ENCODE data around the gene FEM1B. TPM values are rescaled to one million over a fixed set of nuclear protein-coding genes. Genes with fewer than 3 reads are reported as not detected.

FEM1B gene
- total and polyA plus RNA-seq, 2 donors (not counting 3 experiments of a cell fraction or from before 2014, with no cell fraction given) = 11.1 to 33.2 TPM

DNA sequence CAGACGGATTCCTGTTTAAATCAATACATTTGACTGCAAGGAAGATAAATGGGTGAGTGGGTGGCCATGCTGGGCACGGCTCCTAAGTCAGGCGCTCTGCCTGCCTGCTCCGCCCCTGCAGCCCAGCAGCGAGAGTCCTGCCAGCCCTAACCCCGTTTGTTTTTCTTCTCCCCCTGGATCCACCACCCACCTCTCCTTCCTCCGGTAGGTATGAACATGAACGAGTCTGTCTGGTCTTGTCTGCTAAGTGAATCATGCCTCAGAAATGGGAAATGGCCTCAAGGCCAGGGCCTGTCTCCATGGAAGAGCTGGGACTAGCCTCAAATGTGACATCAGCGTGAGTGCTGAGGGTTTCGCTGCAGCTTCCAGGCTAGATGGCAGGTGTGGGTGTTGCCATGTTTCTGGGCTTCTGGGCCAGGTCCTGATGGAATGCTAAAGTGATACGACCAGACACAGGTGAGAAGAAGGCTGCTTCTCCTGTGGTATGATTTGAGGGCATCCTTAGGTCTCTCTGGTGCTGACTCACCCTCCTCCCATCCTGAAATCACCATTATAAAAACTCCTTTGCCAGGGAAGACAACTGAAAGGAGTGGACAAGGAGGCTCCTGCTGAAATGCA, 5.6 kb upstream of the FEM1B start:
- FAIRE-seq = no peak
- dilution Hi-C loops (cut with MboI; ENCODE audit: extremely low pct_ligation_motif_present, low sequenced_read_pairs) = no loop called here
- no peak overlapping the region for H3K4me3 ChIP-seq (replicated peaks in 1 of 3; ENCODE audit: insufficient read depth in 1 of 3, low read depth in 1 of 3, low read length in 3 of 3)

DNA sequence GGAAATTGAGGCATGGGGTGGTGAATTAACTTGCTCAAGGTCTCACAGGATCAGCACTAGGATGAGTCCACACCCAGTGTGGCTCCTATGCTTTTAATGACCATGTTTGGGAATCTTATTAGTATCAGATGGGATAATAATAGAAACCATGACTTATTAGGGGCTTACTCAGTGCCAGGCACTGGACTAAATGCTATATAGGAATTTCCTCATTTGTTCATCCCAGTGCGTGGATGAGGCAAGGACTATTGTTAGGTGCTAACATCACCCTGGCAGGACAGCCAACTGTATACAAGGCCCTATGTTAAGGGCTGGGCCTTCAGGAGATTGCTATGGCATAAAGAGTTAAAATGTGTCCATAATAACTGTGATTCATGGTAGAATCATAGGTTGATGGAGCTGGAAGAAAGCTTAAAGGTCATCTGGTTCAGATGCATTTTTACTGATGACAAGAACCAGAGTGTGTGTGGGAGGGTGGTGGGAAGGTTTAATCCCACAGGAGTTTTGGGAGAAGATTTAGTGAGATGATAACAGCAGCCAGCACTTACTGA, 4.7 kb upstream of the FEM1B start:
- ChIA-PET CTCF (no interaction called here), POLR2A (no interaction called here)
- Histone ChIP-seq H3K27ac (ENCODE audit: insufficient read depth, low read depth, low read length) (no peak overlapping the region), H3K9me3 (replicated peaks; ENCODE audit: control insufficient read depth, insufficient read depth, low read length) (no peaks in the 10 kb centered on the region), H3K27me3 (ENCODE audit: control insufficient read depth in 2 of 2, insufficient read depth in 2 of 2, low read length in 2 of 2) (peaks cover under 1 to 3% of the 10 kb centered on the region in 2 experiments), H3K4me1 (ENCODE audit: control insufficient read depth, extremely low read depth, insufficient read depth, low read length) (peaks cover 19% of the 10 kb centered on the region), H3K4me3 (replicated peaks in 1 of 3; ENCODE audit: insufficient read depth in 1 of 3, low read depth in 1 of 3, low read length in 3 of 3) (no peak overlapping the region), H3K9me1 (replicated peaks; ENCODE audit: control insufficient read depth, extremely low read depth, insufficient read depth, low read length) (no peaks in the 10 kb centered on the region), H3K79me2 (ENCODE audit: control insufficient read depth, insufficient read depth, low read length) (no peaks in the 10 kb centered on the region), H2AFZ (ENCODE audit: low read depth, low read length) (no peak overlapping the region), H4K20me1 (replicated peaks; ENCODE audit: control insufficient read depth, extremely low read depth, insufficient read depth, low read length) (no peaks in the 10 kb centered on the region), H3K4me2 (ENCODE audit: insufficient read depth, low read length) (no peak overlapping the region), H3K9ac (replicated peaks; ENCODE audit: extremely low read depth, insufficient read depth, low read length) (no peak overlapping the region), H3K36me3 (ENCODE audit: control insufficient read depth in 2 of 2, extremely low read depth in 1 of 2, insufficient read depth in 2 of 2, low read length in 2 of 2) (no peaks in the 10 kb centered on the region)
- DNase-seq (ENCODE audit: low read depth, low spot score) (peak; percentile 41), FAIRE-seq (peak; percentile 42)
- intact Hi-C loops (cut with micrococcal nuclease) (no loop called here), dilution Hi-C loops (cut with MboI; ENCODE audit: extremely low pct_ligation_motif_present, low sequenced_read_pairs) (no loop called here)
- peak; percentile 27 for TF ChIP-seq GATA2 (IDR thresholded peaks at IDR 0.05; ENCODE audit: insufficient read depth, insufficient read length, low read depth, low read length)
- no peak for TF ChIP-seq JUN (IDR thresholded peaks at IDR 0.05; ENCODE audit: borderline replicate concordance, insufficient read depth, insufficient read length, low read depth)
- TF ChIP-seq MYC (IDR thresholded peaks at IDR 0.05; ENCODE audit: low read depth, low read length) = no peak
- TF ChIP-seq FOS (IDR thresholded peaks at IDR 0.05; ENCODE audit: borderline replicate concordance, insufficient read depth, low read length) = peak; percentile 19
- TF ChIP-seq, protein P1, sequence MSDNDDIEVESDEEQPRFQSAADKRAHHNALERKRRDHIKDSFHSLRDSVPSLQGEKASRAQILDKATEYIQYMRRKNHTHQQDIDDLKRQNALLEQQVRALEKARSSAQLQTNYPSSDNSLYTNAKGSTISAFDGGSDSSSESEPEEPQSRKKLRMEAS (IDR thresholded peaks at IDR 0.05; ENCODE audit: insufficient read depth, insufficient read length) = no peak
- no TSS peak for BruUV-seq (replicated peaks)

More for the DNA sequence above, 5.6 kb upstream of the FEM1B start:
- no peak for DNase-seq (ENCODE audit: low read depth, low spot score)
- H3K9me1 ChIP-seq (replicated peaks; ENCODE audit: control insufficient read depth, extremely low read depth, insufficient read depth, low read length) = no peaks in the 10 kb centered on the region
- H3K9me3 ChIP-seq (replicated peaks; ENCODE audit: control insufficient read depth, insufficient read depth, low read length) = no peaks in the 10 kb centered on the region
- peak overlapping the region; percentile 85 for H2AFZ ChIP-seq (ENCODE audit: low read depth, low read length)
- H3K36me3 ChIP-seq (ENCODE audit: control insufficient read depth in 2 of 2, extremely low read depth in 1 of 2, insufficient read depth in 2 of 2, low read length in 2 of 2) = no peaks in the 10 kb centered on the region
- no peaks in the 10 kb centered on the region for H3K79me2 ChIP-seq (ENCODE audit: control insufficient read depth, insufficient read depth, low read length)
- intact Hi-C loops (cut with micrococcal nuclease) = no loop called here
- ChIA-PET POLR2A (no interaction called here), CTCF (interaction anchor here (0.7 to 2.3 kb wide), 3 partner anchors 9 to 35 kb away, joined by 4 to 7 read pairs (median 4); no protein-coding TSS in a partner anchor)
- no peak overlapping the region for H3K9ac ChIP-seq (replicated peaks; ENCODE audit: extremely low read depth, insufficient read depth, low read length)
- no peaks in the 10 kb centered on the region for H4K20me1 ChIP-seq (replicated peaks; ENCODE audit: control insufficient read depth, extremely low read depth, insufficient read depth, low read length)
- TSS peak; percentile 26 for BruUV-seq (replicated peaks)
- no peak overlapping the region for H3K4me2 ChIP-seq (ENCODE audit: insufficient read depth, low read length)
- peaks cover 18% of the 10 kb centered on the region for H3K4me1 ChIP-seq (ENCODE audit: control insufficient read depth, extremely low read depth, insufficient read depth, low read length)
- TF ChIP-seq FOS (IDR thresholded peaks at IDR 0.05; ENCODE audit: borderline replicate concordance, insufficient read depth, low read length) (peak; percentile 32), EZH2 (IDR thresholded peaks at IDR 0.05; ENCODE audit: borderline replicate concordance, low read depth, low read length, severe bottlenecking) (no peak)
- peaks cover 2 to 10% of the 10 kb centered on the region in 2 experiments for H3K27me3 ChIP-seq (ENCODE audit: control insufficient read depth in 2 of 2, insufficient read depth in 2 of 2, low read length in 2 of 2)
- no peak overlapping the region for H3K27ac ChIP-seq (ENCODE audit: insufficient read depth, low read depth, low read length)
